HepG2 (cell line): ENCODE results near the gene GDE1. TPM values are rescaled to one million over a fixed set of nuclear protein-coding genes. Genes with fewer than 3 reads are reported as not detected.
A peak's percentile ranks its signal among the peaks of the same experiment; 100 is the strongest.

Source experiments
- BHLHE40 ChIP-seq: IDR thresholded peaks from 2 replicates; pipeline ENCODE4 v1.6.1; 2011; ENCODE audit warnings: low read length, improper control_type of control experiment
- CCDC6 ChIP-seq: sonication (generic); formaldehyde crosslinking; IDR thresholded peaks from 2 replicates; pipeline ENCODE4 v1.8.1; 2022; ENCODE audit warnings: mild to moderate bottlenecking, missing genetic modification reagents, moderate library complexity
- DPF2 ChIP-seq: sonication (generic); formaldehyde crosslinking; IDR thresholded peaks from 2 replicates; pipeline ENCODE4 v1.4.0; 2020; ENCODE audit warnings: mild to moderate bottlenecking, low read depth, missing genetic modification reagents, borderline replicate concordance
- FOSL2 ChIP-seq: sonication (generic); formaldehyde crosslinking; IDR thresholded peaks from 2 replicates; pipeline ENCODE4 v1.4.0; 2020; ENCODE audit warnings: missing genetic modification reagents
- FOXA1 ChIP-seq, 2 experiments: fragments of 450-650 bp in 1 of 2; sonication (generic) in 1 of 2; formaldehyde crosslinking in 1 of 2; IDR thresholded peaks; 2 replicates each; pipeline versions ENCODE4 v1.4.0 to v1.6.1; 2016 to 2020; ENCODE audit warnings: missing genetic modification reagents in 1 of 2
- HHEX ChIP-seq: IDR thresholded peaks from 2 replicates; pipeline ENCODE4 v1.6.1; 2016; ENCODE audit warnings: control low read depth
- KAT7 ChIP-seq: IDR thresholded peaks from 2 replicates; pipeline ENCODE4 v1.6.1; 2018; ENCODE audit warnings: borderline replicate concordance, missing compliant biosample characterization
- KMT2B ChIP-seq: IDR thresholded peaks from 2 replicates; pipeline ENCODE4 v1.6.1; 2016; ENCODE audit warnings: missing genetic modification reagents, missing compliant biosample characterization
- PAWR ChIP-seq: sonication (generic); formaldehyde crosslinking; IDR thresholded peaks from 2 replicates; pipeline ENCODE4 v1.4.0; 2020; ENCODE audit warnings: missing genetic modification reagents, mild to moderate bottlenecking, borderline replicate concordance
- RAD21 ChIP-seq: fragments of 450-650 bp; formaldehyde crosslinking; IDR thresholded peaks from 2 replicates; pipeline ENCODE4 v1.5.0; 2020; ENCODE audit warnings: mild to moderate bottlenecking
- RFX1 ChIP-seq: fragments of 450-650 bp; IDR thresholded peaks from 2 replicates; pipeline ENCODE4 v1.6.1; 2017
- SMAD3 ChIP-seq: sonication (generic); formaldehyde crosslinking; IDR thresholded peaks from 2 replicates; pipeline ENCODE4 v1.4.0; 2020; ENCODE audit warnings: missing genetic modification reagents
- ZC3H4 ChIP-seq: sonication (generic); formaldehyde crosslinking; IDR thresholded peaks from 2 replicates; pipeline ENCODE4 v1.4.0; 2020; ENCODE audit warnings: missing genetic modification reagents, borderline replicate concordance
- ZNF224 ChIP-seq: sonication (generic); formaldehyde crosslinking; IDR thresholded peaks from 2 replicates; pipeline ENCODE4 v1.5.0; 2020; ENCODE audit warnings: mild to moderate bottlenecking, missing genetic modification reagents
- ZNF263 ChIP-seq: sonication (generic); formaldehyde crosslinking; IDR thresholded peaks from 2 replicates; pipeline ENCODE4 v1.4.0; 2020; ENCODE audit warnings: missing genetic modification reagents
- ZNF264 ChIP-seq: sonication (generic); formaldehyde crosslinking; IDR thresholded peaks from 2 replicates; pipeline ENCODE4 v1.4.0; 2020; ENCODE audit warnings: missing genetic modification reagents
- ZNF460 ChIP-seq: sonication (generic); formaldehyde crosslinking; IDR thresholded peaks from 2 replicates; pipeline ENCODE4 v1.5.1; 2020; ENCODE audit warnings: missing genetic modification reagents, mild to moderate bottlenecking, borderline replicate concordance
- ZNF577 ChIP-seq: sonication (generic); formaldehyde crosslinking; IDR thresholded peaks from 2 replicates; pipeline ENCODE4 v1.4.0; 2020; ENCODE audit warnings: mild to moderate bottlenecking, low read depth, missing genetic modification reagents, borderline replicate concordance
- ZNF644 ChIP-seq: IDR thresholded peaks from 2 replicates; pipeline ENCODE4 v1.6.1; 2016; ENCODE audit warnings: low read depth
- ZNF790 ChIP-seq: sonication (generic); formaldehyde crosslinking; IDR thresholded peaks from 2 replicates; pipeline ENCODE4 v1.8.0; 2022; ENCODE audit warnings: missing genetic modification reagents, mild to moderate bottlenecking, borderline replicate concordance
- polyA plus RNA-seq, 8 experiments: library from polyadenylated mRNA; depleted of rRNA in 3 of 8; stranded (reverse) in 7 of 8; unstranded in 1 of 8; fragments of >200 nt; fragmentation: Illumina TruSeq in 4 of 8; extraction: Trizol in 4 of 8; gene quantifications; 2 replicates each; pipeline versions ENCODE4 v1.2.1 to v1.2.3, GENCODE V29; 2011 to 2016; ENCODE audit warnings: low read depth in 4 of 8, missing spikeins in 1 of 8, mixed read lengths in 1 of 8; ENCODE audit not compliant: insufficient read depth in 1 of 8
- total RNA-seq, 5 experiments: library from RNA; depleted of rRNA; stranded (reverse); fragments of >200 nt; fragmentation: Illumina TruSeq; extraction: Trizol; gene quantifications; 2 replicates each; pipeline ENCODE4 v1.2.3, GENCODE V29; 2016; ENCODE audit warnings: low read depth in 1 of 5
- TF ChIP-seq, protein P1 (sequence below): sonication (generic); formaldehyde crosslinking; IDR thresholded peaks from 2 replicates; pipeline ENCODE4 v1.5.0; 2020; ENCODE audit warnings: missing genetic modification reagents
- TF ChIP-seq, protein P2 (sequence below): sonication (generic); formaldehyde crosslinking; IDR thresholded peaks from 2 replicates; pipeline ENCODE4 v1.5.0; 2020; ENCODE audit warnings: missing genetic modification reagents
- TF ChIP-seq, protein P3 (sequence below): sonication (generic); formaldehyde crosslinking; IDR thresholded peaks from 2 replicates; pipeline ENCODE4 v1.5.0; 2020; ENCODE audit warnings: missing genetic modification reagents
- TF ChIP-seq, protein P4 (sequence below): sonication (generic); formaldehyde crosslinking; IDR thresholded peaks from 2 replicates; pipeline ENCODE4 v1.5.0; 2020; ENCODE audit warnings: missing genetic modification reagents

GDE1 gene
- total and polyA plus RNA-seq, 2 of the 13 experiments (the other 11 are each of a cell fraction or from before 2014, with no cell fraction given), result 35.9 to 59.0 TPM

DNA sequence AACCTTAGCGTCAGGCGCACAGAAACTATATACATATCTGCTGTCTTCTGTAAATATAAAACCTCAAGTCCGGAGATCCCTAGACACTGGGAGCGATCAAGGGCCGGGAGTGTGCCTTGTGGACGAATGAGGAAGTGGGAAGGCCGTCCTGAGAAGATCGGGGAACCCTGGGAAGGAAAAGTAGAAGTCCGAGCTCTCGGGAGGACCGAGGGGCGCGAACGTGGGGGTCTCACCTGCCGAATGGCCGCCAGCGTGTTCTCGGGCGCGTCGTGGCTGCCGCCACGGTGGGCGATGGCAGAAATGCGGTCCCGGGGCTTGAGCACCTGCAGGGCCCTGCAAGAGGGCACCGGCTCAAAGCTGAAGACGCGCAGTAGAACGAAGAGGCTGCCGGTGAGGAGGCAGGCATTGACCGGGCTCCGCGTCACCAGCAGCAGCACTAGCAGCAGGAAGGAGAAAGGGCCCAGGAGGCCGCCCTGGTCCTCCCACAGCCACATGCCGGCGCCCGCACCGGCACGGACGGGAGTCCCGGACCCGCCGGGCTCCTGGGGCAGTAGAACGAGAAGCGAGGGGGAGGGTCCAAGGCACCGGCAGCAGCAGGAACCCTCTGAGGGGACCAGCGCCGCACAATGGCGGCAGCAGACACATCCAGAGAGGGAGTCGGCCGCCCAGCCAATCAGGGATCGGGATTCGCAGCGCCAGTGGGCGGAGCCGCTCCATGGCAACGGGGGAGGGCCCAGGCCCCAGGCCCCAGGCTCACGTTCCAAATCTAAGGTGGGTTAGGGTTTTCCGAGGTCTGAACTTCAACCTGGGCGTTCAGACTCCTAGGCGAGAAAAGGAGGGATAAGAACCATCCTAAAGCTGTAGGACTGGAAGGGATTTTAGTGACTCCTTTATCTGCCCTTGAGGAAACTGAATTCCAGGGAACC, at the start of gene GDE1 (continued):
- TF ChIP-seq, protein P1, sequence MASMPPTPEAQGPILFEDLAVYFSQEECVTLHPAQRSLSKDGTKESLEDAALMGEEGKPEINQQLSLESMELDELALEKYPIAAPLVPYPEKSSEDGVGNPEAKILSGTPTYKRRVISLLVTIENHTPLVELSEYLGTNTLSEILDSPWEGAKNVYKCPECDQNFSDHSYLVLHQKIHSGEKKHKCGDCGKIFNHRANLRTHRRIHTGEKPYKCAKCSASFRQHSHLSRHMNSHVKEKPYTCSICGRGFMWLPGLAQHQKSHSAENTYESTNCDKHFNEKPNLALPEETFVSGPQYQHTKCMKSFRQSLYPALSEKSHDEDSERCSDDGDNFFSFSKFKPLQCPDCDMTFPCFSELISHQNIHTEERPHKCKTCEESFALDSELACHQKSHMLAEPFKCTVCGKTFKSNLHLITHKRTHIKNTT (CRISPR knock-in tag), result no peak
- peak; percentile 94; the same call in 1 of the 2 replicates for TF ChIP-seq KAT7
- no peak for TF ChIP-seq ZNF264 (CRISPR knock-in tag)
- TF ChIP-seq RAD21 (CRISPR knock-in tag), result no peak
- TF ChIP-seq FOSL2 (CRISPR knock-in tag), result 0 out of 2 replicates have a peak, but pooled peaks have one; percentile 31
- peak; percentile 84; the same call in 1 of the 2 replicates for TF ChIP-seq SMAD3 (CRISPR knock-in tag)
- no peak for TF ChIP-seq HHEX (CRISPR knock-in tag)
- peak; percentile 81 for TF ChIP-seq BHLHE40
- TF ChIP-seq FOXA1 (IDR thresholded peaks at IDR 0.05), result no peak
- TF ChIP-seq FOXA1 (CRISPR knock-in tag; IDR thresholded peaks at IDR 0.05), result peak; percentile 27; the same call in 1 of the 2 replicates
- TF ChIP-seq CCDC6 (CRISPR knock-in tag), result peak; percentile 53; the same call in 1 of the 2 replicates
- peak; percentile 23; the same call in 1 of the 2 replicates for TF ChIP-seq ZNF460 (CRISPR knock-in tag)
- TF ChIP-seq ZNF790 (CRISPR knock-in tag), result peak; percentile 71; the same call in 1 of the 2 replicates
- no peak for TF ChIP-seq ZNF577
- no peak for TF ChIP-seq ZNF263 (CRISPR knock-in tag)
- peak; percentile 9 for TF ChIP-seq PAWR
- TF ChIP-seq, protein P2, sequence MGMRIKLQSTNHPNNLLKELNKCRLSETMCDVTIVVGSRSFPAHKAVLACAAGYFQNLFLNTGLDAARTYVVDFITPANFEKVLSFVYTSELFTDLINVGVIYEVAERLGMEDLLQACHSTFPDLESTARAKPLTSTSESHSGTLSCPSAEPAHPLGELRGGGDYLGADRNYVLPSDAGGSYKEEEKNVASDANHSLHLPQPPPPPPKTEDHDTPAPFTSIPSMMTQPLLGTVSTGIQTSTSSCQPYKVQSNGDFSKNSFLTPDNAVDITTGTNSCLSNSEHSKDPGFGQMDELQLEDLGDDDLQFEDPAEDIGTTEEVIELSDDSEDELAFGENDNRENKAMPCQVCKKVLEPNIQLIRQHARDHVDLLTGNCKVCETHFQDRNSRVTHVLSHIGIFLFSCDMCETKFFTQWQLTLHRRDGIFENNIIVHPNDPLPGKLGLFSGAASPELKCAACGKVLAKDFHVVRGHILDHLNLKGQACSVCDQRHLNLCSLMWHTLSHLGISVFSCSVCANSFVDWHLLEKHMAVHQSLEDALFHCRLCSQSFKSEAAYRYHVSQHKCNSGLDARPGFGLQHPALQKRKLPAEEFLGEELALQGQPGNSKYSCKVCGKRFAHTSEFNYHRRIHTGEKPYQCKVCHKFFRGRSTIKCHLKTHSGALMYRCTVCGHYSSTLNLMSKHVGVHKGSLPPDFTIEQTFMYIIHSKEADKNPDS (CRISPR knock-in tag), result peak; percentile 7; the same call in 1 of the 2 replicates
- TF ChIP-seq DPF2 (CRISPR knock-in tag), result no peak
- 0 out of 2 replicates have a peak, but pooled peaks have one; percentile 40 for TF ChIP-seq ZC3H4 (CRISPR knock-in tag)
- TF ChIP-seq, protein P3, sequence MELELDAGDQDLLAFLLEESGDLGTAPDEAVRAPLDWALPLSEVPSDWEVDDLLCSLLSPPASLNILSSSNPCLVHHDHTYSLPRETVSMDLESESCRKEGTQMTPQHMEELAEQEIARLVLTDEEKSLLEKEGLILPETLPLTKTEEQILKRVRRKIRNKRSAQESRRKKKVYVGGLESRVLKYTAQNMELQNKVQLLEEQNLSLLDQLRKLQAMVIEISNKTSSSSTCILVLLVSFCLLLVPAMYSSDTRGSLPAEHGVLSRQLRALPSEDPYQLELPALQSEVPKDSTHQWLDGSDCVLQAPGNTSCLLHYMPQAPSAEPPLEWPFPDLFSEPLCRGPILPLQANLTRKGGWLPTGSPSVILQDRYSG, result peak; percentile 36; the same call in 1 of the 2 replicates
- 0 out of 2 replicates have a peak, but pooled peaks have one; percentile 28 for TF ChIP-seq ZNF644
- TF ChIP-seq, protein P4, sequence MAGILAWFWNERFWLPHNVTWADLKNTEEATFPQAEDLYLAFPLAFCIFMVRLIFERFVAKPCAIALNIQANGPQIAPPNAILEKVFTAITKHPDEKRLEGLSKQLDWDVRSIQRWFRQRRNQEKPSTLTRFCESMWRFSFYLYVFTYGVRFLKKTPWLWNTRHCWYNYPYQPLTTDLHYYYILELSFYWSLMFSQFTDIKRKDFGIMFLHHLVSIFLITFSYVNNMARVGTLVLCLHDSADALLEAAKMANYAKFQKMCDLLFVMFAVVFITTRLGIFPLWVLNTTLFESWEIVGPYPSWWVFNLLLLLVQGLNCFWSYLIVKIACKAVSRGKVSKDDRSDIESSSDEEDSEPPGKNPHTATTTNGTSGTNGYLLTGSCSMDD, result no peak
- TF ChIP-seq ZNF224 (CRISPR knock-in tag), result peak; percentile 85; the same call in 1 of the 2 replicates
- TF ChIP-seq RFX1, result peak; percentile 89
- TF ChIP-seq KMT2B (CRISPR knock-in tag), result peak; percentile 90; the same call in 1 of the 2 replicates
